Measurements from ENCODE around the gene ATL3. TPM values are rescaled to one million over a fixed set of nuclear protein-coding genes. Genes with fewer than 3 reads are reported as not detected.

ATL3 gene
- total and polyA plus RNA-seq, 4 experiments from 2014 or later: 22.2 to 43.3 (median 34.9) TPM

GRCh38 chr11:63611395-63611747 lies 59.8 kb downstream of the ATL3 start:
- no peak for DNase-seq
- Mint-ChIP-seq H3K36me3 (no peaks in the 10 kb centered on the region), H3K27me3 (no peaks in the 10 kb centered on the region), H3K27ac (peak overlapping the region in 1 of 7 donors; percentile 25), H3K9me3 (no peaks in the 10 kb centered on the region), H3K4me1 (peaks cover 9 to 38% (median 25%) of the 10 kb centered on the region in 4 donors), H3K4me3 (no peak overlapping the region)
- H3K27ac ChIP-seq (ENCODE audit: low read depth, low read length): no peak overlapping the region
- H3K27me3 ChIP-seq (ENCODE audit: insufficient read depth, low read length): no peaks in the 10 kb centered on the region
- intact Hi-C loops (cut with micrococcal nuclease): loop anchor here (5.0 kb wide), 2 partner anchors 39 to 74 kb away; partner anchors contain the start of gene PLAAT4
- CTCF ChIA-PET (ENCODE audit: partially characterized antibody): interaction anchor here (0.6 kb wide), 1 partner anchor 24 kb away, joined by 4 read pairs; no protein-coding TSS in a partner anchor
- H3K4me1 ChIP-seq (ENCODE audit: insufficient read depth, low read length): no peaks in the 10 kb centered on the region
- H3K36me3 ChIP-seq (ENCODE audit: insufficient read depth, low read length): no peaks in the 10 kb centered on the region
- POLR2A ChIA-PET (ENCODE audit: partially characterized antibody): no interaction called here
- no peaks in the 10 kb centered on the region for H3K9me3 ChIP-seq (ENCODE audit: control insufficient read depth in 1 of 2, low read length in 2 of 2)
- H3K4me3 ChIP-seq (ENCODE audit: low read length in 2 of 2): no peak overlapping the region

- intact Hi-C loops (cut with micrococcal nuclease): loop anchor here (5.0 kb wide), 2 partner anchors 38 to 73 kb away; partner anchors contain the start of gene PLAAT4
- ChIA-PET POLR2A (ENCODE audit: partially characterized antibody) (no interaction called here), CTCF (ENCODE audit: partially characterized antibody) (no interaction called here)
- no peaks in the 10 kb centered on the region for H3K9me3 Mint-ChIP-seq
- no peaks in the 10 kb centered on the region for H3K36me3 ChIP-seq (ENCODE audit: insufficient read depth, low read length)
- H3K4me1 Mint-ChIP-seq: peaks cover 9 to 38% (median 25%) of the 10 kb centered on the region in 4 donors
- no peak overlapping the region for H3K27ac ChIP-seq (ENCODE audit: low read depth, low read length)
- H3K4me3 ChIP-seq (ENCODE audit: low read length in 2 of 2): no peak overlapping the region
- H3K9me3 ChIP-seq (ENCODE audit: control insufficient read depth in 1 of 2, low read length in 2 of 2): no peaks in the 10 kb centered on the region
- H3K4me1 ChIP-seq (ENCODE audit: insufficient read depth, low read length): no peaks in the 10 kb centered on the region
- H3K27me3 ChIP-seq (ENCODE audit: insufficient read depth, low read length): no peaks in the 10 kb centered on the region
- H3K27me3 Mint-ChIP-seq: no peaks in the 10 kb centered on the region
- no peaks in the 10 kb centered on the region for H3K36me3 Mint-ChIP-seq
- peak overlapping the region in 4 of 7 donors; percentile 14 to 63 (median 38) for H3K27ac Mint-ChIP-seq
- peak overlapping the region in 1 of 8 donors; percentile 69 for H3K4me3 Mint-ChIP-seq
- no peak for DNase-seq
Measured at GRCh38 chr11:63610604-63611394, 60.4 kb downstream of the ATL3 start.

GRCh38 chr11:63609971-63610580 lies 61.1 kb downstream of the ATL3 start:
- Histone ChIP-seq H3K9me3 (ENCODE audit: control insufficient read depth in 1 of 2, low read length in 2 of 2) (no peaks in the 10 kb centered on the region), H3K27ac (ENCODE audit: low read depth, low read length) (no peak overlapping the region), H3K36me3 (ENCODE audit: insufficient read depth, low read length) (no peaks in the 10 kb centered on the region), H3K27me3 (ENCODE audit: insufficient read depth, low read length) (no peaks in the 10 kb centered on the region), H3K4me1 (ENCODE audit: insufficient read depth, low read length) (no peaks in the 10 kb centered on the region), H3K4me3 (ENCODE audit: low read length in 2 of 2) (no peak overlapping the region)
- peak overlapping the region in 3 of 7 donors; percentile 14 to 63 (median 28) for H3K27ac Mint-ChIP-seq
- H3K9me3 Mint-ChIP-seq: no peaks in the 10 kb centered on the region
- no peaks in the 10 kb centered on the region for H3K27me3 Mint-ChIP-seq
- intact Hi-C loops (cut with micrococcal nuclease): loop anchor here (5.0 kb wide), 2 partner anchors 38 to 73 kb away; partner anchors contain the start of gene PLAAT4
- H3K36me3 Mint-ChIP-seq: no peaks in the 10 kb centered on the region
- ChIA-PET CTCF (ENCODE audit: partially characterized antibody) (no interaction called here), POLR2A (ENCODE audit: partially characterized antibody) (no interaction called here)
- peaks cover 9 to 38% (median 25%) of the 10 kb centered on the region in 4 donors for H3K4me1 Mint-ChIP-seq
- DNase-seq: no peak
- no peak overlapping the region for H3K4me3 Mint-ChIP-seq

- Mint-ChIP-seq H3K4me1 (peaks cover 9 to 38% (median 25%) of the 10 kb centered on the region in 4 donors), H3K9me3 (no peaks in the 10 kb centered on the region), H3K27ac (peak overlapping the region in 2 of 7 donors; percentile 79 to 87), H3K27me3 (no peaks in the 10 kb centered on the region), H3K4me3 (no peak overlapping the region), H3K36me3 (no peaks in the 10 kb centered on the region)
- Histone ChIP-seq H3K4me3 (ENCODE audit: low read length in 2 of 2) (no peak overlapping the region), H3K4me1 (ENCODE audit: insufficient read depth, low read length) (no peaks in the 10 kb centered on the region), H3K27me3 (ENCODE audit: insufficient read depth, low read length) (no peaks in the 10 kb centered on the region), H3K36me3 (ENCODE audit: insufficient read depth, low read length) (no peaks in the 10 kb centered on the region), H3K9me3 (ENCODE audit: control insufficient read depth in 1 of 2, low read length in 2 of 2) (no peaks in the 10 kb centered on the region), H3K27ac (ENCODE audit: low read depth, low read length) (no peak overlapping the region)
- no peak for DNase-seq
- ChIA-PET POLR2A (ENCODE audit: partially characterized antibody) (no interaction called here), CTCF (ENCODE audit: partially characterized antibody) (no interaction called here)
- intact Hi-C loops (cut with micrococcal nuclease): no loop called here
Measured at GRCh38 chr11:63609536-63609935, 61.6 kb downstream of the ATL3 start.

- DNase-seq: no peak
- POLR2A ChIA-PET (ENCODE audit: partially characterized antibody): no interaction called here
- no peak overlapping the region for H3K27ac ChIP-seq (ENCODE audit: low read depth, low read length)
- Mint-ChIP-seq H3K9me3 (no peaks in the 10 kb centered on the region), H3K4me3 (no peak overlapping the region), H3K36me3 (no peaks in the 10 kb centered on the region), H3K27me3 (no peaks in the 10 kb centered on the region), H3K27ac (peak overlapping the region in 4 of 7 donors; percentile 7 to 53 (median 44)), H3K4me1 (peaks cover 9 to 38% (median 23%) of the 10 kb centered on the region in 4 donors)
- CTCF ChIA-PET (ENCODE audit: partially characterized antibody): no interaction called here
- H3K4me3 ChIP-seq (ENCODE audit: low read length in 2 of 2): no peak overlapping the region
- H3K27me3 ChIP-seq (ENCODE audit: insufficient read depth, low read length): no peaks in the 10 kb centered on the region
- H3K4me1 ChIP-seq (ENCODE audit: insufficient read depth, low read length): no peaks in the 10 kb centered on the region
- H3K9me3 ChIP-seq (ENCODE audit: control insufficient read depth in 1 of 2, low read length in 2 of 2): no peaks in the 10 kb centered on the region
- intact Hi-C loops (cut with micrococcal nuclease): no loop called here
- no peaks in the 10 kb centered on the region for H3K36me3 ChIP-seq (ENCODE audit: insufficient read depth, low read length)
Measured at GRCh38 chr11:63608353-63609345, 62.5 kb downstream of the ATL3 start.

GRCh38 chr11:63603180-63603518 lies 68.0 kb downstream of the ATL3 start:
- Histone ChIP-seq H3K4me3 (ENCODE audit: low read length in 2 of 2) (no peak overlapping the region), H3K27ac (ENCODE audit: low read depth, low read length) (no peak overlapping the region), H3K4me1 (ENCODE audit: insufficient read depth, low read length) (no peaks in the 10 kb centered on the region), H3K9me3 (ENCODE audit: control insufficient read depth in 1 of 2, low read length in 2 of 2) (no peaks in the 10 kb centered on the region), H3K27me3 (ENCODE audit: insufficient read depth, low read length) (no peaks in the 10 kb centered on the region), H3K36me3 (ENCODE audit: insufficient read depth, low read length) (no peaks in the 10 kb centered on the region)
- Mint-ChIP-seq H3K27ac (no peak overlapping the region), H3K36me3 (no peaks in the 10 kb centered on the region), H3K4me1 (peaks cover 0 to 6% (median 4%) of the 10 kb centered on the region in 4 donors), H3K27me3 (no peaks in the 10 kb centered on the region), H3K4me3 (no peak overlapping the region), H3K9me3 (no peaks in the 10 kb centered on the region)
- POLR2A ChIA-PET (ENCODE audit: partially characterized antibody): interaction anchor here (0.5 to 1.6 kb wide), 3 partner anchors 10 to 49 kb away, joined by 3 to 4 read pairs (median 3); no protein-coding TSS in a partner anchor
- intact Hi-C loops (cut with micrococcal nuclease): no loop called here
- DNase-seq: no peak
- CTCF ChIA-PET (ENCODE audit: partially characterized antibody): interaction anchor here (1.5 kb wide), 1 partner anchor 122 kb away, joined by 3 read pairs; no protein-coding TSS in a partner anchor
